HG03064 (cell line): ENCODE results near the gene ORC3.
"Not testable (repeated sequence)": the region's sequence is repeated elsewhere in the genome, so short reads cannot be mapped to it uniquely, and the experiment has no call there.

Experiments used
- ATAC-seq: cut with Tn5 transposase; IDR thresholded peaks from one replicate; pipeline ENCODE4 v1.9.1; 2021; ENCODE audit warnings: low read depth; ENCODE audit not compliant: unreplicated experiment

Gene ORC3

GRCh38 chr6:87590990-87591389 is 1.1 kb downstream of the ORC3 start:
- no peak for ATAC-seq

DNA sequence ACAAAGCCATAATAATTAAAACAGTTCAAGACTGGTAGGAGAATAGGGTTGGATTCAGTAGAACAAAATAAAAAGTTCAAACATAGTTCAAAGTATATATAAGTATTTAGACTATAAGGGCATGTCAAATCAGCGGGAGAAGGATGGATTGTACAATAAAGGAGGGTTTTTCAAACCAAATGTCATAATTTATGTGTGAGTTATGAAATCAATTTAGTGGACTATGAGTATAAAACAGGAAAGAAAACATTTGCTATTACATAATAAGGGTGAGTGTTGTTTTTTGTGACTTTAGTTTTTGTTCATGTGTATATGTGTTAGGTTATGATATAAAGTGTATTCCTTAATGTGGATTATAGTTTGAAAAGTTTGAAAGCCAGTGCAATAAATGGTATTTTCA is 10.6 kb downstream of the ORC3 start:
- ATAC-seq, result no peak

GRCh38 chr6:87606199-87606598 is 16.3 kb downstream of the ORC3 start:
- no peak for ATAC-seq

GRCh38 chr6:87608802-87609201 is 18.9 kb downstream of the ORC3 start:
- no peak for ATAC-seq

DNA sequence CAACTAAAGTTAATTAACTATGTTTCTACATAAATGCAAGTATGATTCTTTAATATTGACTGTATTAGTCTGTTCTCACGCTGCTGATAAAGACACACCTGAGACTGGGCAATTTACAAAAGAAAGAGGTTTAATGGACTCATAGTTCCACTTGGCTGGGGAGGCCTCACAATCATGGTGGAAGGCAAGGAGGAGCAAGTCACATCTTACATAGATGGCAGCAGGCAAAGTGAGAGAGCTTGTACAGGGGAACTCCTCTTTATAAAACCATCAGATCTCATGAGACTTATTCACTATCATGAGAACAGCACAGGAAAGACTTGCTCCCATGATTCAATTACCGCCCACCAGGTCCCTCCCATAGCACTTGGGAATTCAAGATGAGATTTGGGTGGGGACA is 23.1 kb downstream of the ORC3 start:
- ATAC-seq, result not testable (repeated sequence)

DNA sequence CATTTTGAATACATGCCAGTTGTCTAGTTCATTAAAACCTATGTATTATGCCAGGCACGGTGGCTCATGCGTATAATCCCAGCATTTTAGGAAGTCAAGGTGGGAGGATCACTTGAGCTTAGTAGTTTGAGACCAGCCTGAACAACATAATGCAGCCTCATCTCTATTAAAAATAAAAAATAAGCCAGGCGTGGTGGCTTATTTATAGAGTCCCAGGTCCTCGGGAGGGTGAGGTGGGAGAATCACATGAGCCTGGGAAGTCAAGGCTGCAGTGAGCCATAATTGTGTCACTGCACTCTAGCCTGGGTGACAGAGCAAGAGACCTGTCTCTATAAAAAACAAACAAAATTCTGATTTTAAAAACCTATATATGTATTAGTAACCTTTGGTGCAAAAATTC is 27.5 kb downstream of the ORC3 start:
- no peak for ATAC-seq

GRCh38 chr6:87618531-87618930 is 28.6 kb downstream of the ORC3 start:
- ATAC-seq, result no peak

DNA sequence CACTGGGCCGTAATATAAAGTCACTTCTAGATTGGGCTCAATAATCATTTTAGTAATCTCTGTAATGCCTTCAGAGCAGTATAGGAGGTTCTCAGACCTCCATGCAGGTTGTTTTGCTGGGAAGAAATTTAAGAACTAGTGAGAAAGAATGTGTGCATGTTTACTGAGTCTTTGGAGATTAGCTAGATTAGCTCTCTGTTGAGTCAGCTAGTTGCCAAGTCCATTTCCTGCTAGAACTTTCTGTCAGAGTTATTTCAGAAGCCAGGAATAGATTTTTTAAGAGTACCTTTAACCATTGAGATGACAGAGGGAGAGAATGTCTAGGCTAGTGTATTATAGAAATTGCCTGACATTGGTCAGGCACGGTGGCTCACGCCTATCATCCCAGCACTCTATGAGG is 33.3 kb downstream of the ORC3 start:
- no peak for ATAC-seq

DNA sequence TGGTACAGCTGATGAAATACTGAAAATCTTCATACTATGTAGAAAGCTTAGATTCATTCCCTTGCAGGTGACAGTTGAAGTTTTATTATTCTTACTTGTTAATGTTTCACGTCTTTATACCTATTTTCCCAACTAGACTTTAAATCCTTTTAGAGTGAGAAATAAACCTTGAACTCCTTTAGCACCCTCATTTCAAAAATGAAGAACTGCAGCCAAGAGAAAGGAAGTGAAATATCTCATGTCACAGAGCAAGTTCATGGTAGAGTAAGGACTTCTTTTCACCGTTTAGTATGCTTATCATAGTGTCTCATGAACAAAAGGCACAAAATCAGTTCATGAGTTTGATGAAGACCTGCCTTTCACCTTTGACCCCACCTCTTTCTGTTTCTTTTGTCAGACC is 38.5 kb downstream of the ORC3 start:
- ATAC-seq, result peak; percentile 63

GRCh38 chr6:87628881-87629280 is 38.9 kb downstream of the ORC3 start:
- ATAC-seq, result no peak

- no peak for ATAC-seq
These were observed 40.8 kb downstream of the ORC3 start for GRCh38 chr6:87630746-87631145.

DNA sequence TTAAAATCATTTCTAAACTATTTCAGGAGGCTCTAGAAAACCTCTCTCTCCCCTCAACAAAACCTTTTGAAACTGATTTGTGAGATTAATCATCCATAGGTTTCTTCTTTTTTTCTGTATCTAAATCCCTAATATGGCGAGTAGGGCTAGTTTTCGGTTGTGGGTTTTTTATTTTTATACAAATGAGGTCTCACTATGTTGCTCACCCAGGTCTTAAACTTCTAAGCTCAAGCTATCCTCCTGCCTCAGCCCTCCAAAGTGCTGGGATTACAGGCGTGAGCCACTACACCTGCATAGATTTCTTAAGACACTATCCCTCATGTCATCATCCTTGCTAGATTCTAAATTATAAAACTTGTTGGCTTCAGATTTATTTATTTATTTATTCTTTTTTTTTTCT is 43.9 kb downstream of the ORC3 start:
- ATAC-seq, result no peak

- no peak for ATAC-seq
These were observed 46.4 kb downstream of the ORC3 start for GRCh38 chr6:87636315-87636714.

DNA sequence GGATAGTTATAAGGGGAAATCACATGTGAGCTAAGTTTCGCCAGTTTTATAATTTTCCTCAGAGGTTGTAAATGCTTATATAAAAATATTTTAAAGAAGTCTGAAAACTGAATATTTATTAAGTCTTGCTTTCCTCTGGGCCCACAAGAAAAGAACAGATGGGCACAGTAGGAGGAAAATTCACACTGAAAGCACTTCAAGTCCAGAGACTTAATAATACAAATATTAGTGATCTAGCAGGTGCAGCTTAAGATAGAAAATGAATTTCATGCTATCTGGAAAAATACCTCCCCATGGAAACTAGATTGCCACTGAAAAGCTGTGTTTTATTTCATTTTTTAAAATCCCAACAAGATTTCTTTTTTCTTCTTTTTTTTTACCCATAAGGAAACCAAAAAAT is 47.2 kb downstream of the ORC3 start:
- ATAC-seq, result no peak

DNA sequence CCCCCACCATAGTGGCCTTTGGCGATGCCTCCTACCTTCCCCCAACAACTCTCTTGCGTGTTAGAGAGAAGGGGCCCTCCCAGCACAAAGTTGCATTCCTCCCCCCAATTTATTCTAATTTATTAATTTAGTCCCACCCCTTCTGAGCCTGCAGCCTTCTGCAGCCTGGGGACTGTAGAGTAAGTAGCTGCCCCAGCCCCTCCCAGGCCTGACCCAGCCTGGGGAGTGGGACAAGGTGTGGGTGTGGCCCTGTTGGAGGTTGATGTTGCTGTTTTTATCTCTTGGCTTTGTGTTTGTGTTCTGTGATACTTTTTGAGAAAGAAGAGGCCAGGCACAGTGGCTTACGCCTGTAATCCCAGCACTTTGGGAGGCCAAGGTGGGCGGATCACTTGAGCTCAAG is 49.4 kb downstream of the ORC3 start:
- no peak for ATAC-seq

GRCh38 chr6:87641065-87641692 is 51.2 kb downstream of the ORC3 start:
- ATAC-seq, result no peak

- ATAC-seq, result no peak
These were observed 55.1 kb downstream of the ORC3 start for GRCh38 chr6:87645080-87645479.

- no peak for ATAC-seq
These were observed 63.4 kb downstream of the ORC3 start for GRCh38 chr6:87653074-87653962.

- ATAC-seq, result no peak
These were observed 64.2 kb downstream of the ORC3 start for GRCh38 chr6:87654122-87654521.

GRCh38 chr6:87654875-87655454 is 65.0 kb downstream of the ORC3 start:
- ATAC-seq, result no peak

- ATAC-seq, result no peak
These were observed 65.9 kb downstream of the ORC3 start for GRCh38 chr6:87655824-87656223.

GRCh38 chr6:87656857-87657256 is 66.9 kb downstream of the ORC3 start:
- ATAC-seq, result peak; percentile 84
